GM11168 (cell line): ENCODE measurements around the gene GCM1.

Source experiments
- in situ Hi-C: fragments of 300-500 bp; cut with MboI; formaldehyde crosslinking; loops from one replicate; pipeline ENCODE4 v1.12.0; 2022; ENCODE audit warnings: low sequenced_read_pairs; ENCODE audit not compliant: unreplicated experiment

Gene GCM1

DNA sequence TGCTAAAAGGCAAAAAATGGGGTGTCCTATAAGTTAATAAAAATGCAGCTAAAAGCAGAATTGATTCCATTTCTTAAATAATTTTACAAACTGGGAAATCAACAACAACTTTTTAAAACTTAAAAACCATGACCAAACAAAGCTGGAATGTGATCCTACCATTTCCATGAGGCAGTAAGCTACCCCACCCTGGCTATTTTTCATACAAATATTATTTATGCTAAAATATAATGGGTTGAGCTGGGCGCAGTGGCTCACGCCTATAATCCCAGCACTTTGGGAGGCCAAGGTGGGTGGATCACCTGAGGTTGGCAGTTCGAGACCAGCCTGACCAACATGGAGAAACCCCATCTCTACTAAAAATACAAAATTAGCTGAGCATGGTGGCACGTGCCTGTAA, 6.6 kb upstream of the GCM1 start:
- in situ Hi-C loops: loop anchor here (25.0 kb wide), 1 partner anchor 507 kb away; the partner anchor contains the start of gene KLHL31

DNA sequence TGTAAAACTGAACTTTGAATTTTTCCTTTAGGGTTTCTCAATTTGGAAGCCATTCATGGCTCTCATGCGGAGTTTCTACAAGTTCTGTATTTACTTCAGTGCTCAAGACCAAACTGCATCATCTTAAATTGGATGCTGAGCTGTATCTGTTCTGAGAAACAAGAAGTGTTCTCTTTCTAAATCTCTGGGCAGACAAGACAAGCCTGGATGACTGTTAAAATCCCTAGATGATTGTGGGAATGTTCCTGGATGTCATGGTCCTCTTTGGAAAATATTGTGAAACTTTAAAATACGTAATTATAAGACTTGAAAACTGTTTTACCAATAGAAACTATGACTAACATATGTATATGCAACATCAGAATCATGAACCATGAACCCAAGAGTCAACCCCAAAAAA, 6.2 kb upstream of the GCM1 start:
- in situ Hi-C loops: loop anchor here (25.0 kb wide), 1 partner anchor 508 kb away; the partner anchor contains the start of gene KLHL31

DNA sequence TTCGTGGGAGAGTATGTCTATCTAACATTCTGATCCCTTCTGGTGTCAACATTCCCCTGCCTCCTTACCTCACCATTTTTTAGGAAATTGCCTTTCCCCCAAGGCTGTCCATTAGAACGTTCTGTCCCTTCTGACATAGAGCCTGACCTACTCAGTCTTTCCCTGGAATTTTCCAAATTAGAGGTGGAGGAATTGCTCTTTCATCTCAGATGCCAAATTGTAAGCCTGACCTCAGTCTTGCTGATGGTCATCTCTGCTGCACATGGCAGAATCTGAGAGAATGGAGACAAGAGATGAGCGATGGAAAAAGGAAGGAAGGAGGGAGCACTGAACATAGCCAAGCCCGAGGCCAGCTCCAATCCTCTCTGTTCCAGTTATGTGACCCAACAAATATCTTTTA, 5.4 kb upstream of the GCM1 start:
- in situ Hi-C loops: loop anchor here (25.0 kb wide), 1 partner anchor 508 kb away; the partner anchor contains the start of gene KLHL31

DNA sequence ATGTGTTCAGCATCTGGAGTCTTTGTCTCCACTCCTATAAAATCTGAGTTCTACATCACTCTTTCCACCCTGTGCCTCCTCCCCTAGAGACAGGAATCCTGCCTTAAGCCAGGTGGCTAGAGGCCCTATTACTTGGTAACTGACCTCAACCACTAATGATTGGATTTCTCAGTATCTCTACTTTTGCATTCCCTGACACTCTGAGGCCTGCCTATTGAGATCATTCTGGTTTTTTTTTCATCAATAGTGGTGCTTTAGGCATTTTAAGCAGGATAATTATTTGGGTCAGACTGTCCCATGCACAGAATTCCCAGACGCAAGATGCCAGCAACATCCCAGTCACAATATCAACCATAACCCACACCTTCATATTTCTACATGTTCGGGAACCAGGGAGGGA, 3.9 kb upstream of the GCM1 start:
- in situ Hi-C loops: loop anchor here (25.0 kb wide), 1 partner anchor 510 kb away; the partner anchor contains the start of gene KLHL31

DNA sequence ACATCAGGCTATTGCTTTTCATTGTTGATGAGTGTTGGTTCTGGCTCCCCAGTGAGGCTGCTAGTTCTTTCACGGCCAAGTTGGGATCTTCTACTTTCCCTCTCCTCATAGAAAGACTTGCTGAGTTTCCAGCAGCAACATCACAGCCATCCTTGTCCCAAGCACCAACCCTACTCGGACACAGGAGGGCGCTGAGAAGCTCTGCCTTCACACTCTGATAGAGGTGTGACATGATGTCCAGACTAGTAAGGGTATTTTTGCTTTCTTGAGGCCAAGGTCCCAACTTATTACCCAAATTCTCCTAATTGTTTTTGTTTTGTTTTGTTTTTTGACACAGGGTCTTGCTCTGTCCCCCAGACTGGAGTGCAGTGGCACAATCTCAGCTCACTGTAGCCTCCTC, 3.0 kb upstream of the GCM1 start:
- in situ Hi-C loops: loop anchor here (25.0 kb wide), 1 partner anchor 511 kb away; the partner anchor contains the start of gene KLHL31

DNA sequence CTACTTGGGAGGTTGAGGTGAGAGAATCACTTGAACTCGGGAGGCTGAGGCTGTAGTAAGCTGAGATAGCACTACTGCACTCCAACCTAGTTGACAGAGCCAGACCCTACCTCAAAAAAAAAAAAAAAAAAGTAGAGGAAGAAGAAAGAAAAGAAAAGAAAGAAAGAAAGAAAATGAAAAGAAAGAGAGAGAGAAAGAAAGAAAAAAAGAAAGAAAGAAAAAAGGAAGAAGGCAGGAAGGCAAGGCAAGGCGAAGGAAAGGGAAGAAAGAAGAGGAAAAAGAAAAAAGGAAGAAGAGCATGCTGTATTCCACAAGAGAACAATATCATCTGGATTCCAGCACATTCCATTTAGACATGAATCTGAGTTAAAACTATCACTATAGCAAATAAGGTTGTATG, 3.8 kb downstream of the GCM1 start:
- in situ Hi-C loops: no loop called here

DNA sequence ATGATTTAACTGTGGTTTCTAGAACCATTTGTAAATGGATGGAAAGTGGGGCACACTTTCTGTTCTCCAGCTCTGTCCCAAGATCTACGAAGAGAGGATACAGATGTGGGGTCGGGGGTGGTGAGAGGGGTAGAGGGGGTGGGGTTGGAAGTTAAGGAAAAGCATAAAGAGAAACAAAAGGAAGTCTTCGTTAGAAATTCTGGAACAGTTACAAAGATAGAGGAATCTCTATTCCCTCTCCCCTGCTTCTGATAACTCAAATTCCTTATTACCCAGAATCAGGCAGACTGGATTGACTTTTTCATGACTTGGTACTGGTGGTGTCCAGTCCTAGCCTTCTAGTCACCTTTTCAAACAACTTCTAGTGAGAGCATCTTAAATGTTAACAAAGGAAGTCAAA, 4.9 kb downstream of the GCM1 start:
- in situ Hi-C loops: no loop called here

DNA sequence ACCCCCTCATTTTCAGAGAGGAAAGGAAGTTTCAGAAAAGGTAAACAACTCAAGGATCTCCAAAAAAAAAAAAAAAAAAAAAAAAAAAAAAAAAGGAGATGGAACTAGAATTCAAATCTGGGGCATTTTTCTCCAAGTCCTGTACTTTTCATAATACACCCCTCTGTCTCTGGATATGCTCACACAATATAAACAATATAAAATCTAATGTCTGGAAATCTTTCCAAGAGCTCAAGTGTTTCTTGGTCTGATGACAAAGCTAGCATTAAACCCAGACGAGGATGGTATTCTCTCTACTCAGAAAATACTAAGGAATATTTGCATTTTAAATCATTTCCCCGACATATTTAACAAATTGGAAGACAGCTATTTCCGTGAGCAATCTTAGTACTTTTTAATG, 5.8 kb downstream of the GCM1 start:
- in situ Hi-C loops: no loop called here

DNA sequence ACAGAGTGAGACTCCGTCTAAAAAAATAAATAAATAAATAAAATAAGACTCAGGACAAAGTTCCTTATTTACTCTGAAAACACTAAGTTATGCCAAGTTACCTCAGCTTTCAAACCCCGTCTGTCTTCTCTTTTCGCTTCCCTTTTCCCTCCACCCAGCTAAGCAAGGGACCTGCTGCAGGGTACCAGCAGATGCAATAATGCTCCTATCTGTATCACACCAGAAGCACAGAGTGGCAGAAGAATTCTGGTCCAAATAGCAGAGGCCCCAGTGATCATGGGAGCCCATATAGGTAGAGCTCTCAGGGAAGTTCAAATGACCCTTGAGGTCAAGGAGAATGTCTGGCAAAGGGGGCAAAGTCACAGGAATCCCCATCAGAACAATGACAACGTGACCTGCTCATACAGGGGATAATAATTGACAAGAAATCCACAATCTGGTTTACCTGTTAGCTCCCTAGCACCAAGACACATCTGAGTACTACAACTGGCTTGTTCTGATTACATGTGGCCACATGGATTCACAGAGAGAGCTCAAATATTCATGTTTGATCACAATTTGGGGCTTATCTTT, 8.7 kb downstream of the GCM1 start:
- in situ Hi-C loops: no loop called here

DNA sequence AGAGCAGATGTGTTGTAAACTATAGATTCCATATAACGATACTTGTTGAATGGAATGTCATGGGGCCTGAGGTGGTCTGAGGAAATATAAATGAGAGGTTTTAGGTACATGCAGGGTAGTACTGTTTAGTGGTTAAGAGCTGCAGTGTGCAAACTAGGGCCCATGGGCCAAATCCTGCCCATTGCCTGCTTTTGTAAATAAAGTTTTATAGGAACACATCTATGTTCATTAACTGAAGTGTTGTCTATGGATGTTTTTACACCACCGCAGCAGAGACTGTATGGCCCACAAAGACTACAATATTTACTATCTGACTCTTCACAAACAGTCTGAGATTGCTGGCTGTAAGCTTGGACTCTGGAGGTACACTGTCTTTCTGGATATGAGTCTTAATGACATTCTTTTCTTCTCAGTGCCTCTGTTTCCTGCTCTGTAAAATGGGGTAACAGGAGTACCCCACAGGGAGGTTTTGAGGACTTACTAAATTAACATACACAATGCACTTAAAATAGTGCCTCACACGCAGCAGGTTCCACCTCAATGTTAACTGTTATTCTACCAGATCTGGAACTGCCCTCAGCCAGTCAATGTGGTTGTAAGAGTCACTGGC, 12.5 kb downstream of the GCM1 start:
- in situ Hi-C loops: no loop called here

DNA sequence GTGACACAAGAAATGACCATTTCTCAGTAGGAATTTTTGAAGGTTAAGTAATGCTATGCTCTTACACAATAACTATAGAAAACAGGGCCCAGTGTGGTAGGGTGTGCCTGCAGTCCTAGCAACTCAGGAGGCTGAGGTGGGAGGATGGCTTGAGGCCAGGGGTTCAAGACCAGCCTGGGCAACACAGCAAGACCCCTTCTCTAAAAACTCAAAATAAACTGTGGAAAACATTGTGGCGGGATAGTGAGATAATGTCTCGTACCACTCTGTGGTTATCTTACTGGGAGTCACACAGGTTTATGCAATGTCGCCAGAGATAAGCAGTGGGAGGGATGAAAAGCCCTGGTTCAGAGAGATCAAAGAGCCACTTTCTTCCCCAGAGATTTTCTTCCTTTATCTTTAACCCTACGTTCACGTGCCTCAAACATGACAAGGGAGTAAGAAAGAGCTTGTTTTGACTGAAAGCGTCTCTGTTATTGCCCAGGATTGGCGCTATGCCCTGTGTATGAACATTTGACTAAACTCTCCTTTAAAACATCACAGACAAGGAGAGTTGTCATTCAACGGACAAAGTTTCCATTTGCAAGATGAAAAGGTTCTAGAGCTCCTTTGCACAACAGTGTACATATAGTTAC, 13.9 kb downstream of the GCM1 start:
- in situ Hi-C loops: no loop called here

DNA sequence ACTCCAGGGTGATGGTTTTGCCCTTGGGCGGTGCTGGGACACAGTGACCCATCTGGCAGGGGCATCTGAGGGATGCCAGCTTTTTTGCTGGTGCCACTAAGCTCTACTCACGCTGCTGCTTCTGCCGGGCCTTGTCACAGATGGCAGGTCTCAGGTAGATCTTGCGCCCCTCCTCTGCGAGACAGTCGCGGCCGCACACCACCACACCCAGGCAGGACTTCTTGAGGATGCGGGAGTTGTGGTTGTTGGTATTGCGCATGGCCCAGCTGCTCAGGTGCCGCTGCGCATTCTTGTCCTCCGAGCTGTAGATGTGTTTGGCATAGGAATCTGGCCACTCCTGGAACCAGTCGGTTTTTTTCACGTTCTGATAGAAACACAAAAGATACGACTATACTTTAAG, 14.7 kb downstream of the GCM1 start:
- in situ Hi-C loops: no loop called here

DNA sequence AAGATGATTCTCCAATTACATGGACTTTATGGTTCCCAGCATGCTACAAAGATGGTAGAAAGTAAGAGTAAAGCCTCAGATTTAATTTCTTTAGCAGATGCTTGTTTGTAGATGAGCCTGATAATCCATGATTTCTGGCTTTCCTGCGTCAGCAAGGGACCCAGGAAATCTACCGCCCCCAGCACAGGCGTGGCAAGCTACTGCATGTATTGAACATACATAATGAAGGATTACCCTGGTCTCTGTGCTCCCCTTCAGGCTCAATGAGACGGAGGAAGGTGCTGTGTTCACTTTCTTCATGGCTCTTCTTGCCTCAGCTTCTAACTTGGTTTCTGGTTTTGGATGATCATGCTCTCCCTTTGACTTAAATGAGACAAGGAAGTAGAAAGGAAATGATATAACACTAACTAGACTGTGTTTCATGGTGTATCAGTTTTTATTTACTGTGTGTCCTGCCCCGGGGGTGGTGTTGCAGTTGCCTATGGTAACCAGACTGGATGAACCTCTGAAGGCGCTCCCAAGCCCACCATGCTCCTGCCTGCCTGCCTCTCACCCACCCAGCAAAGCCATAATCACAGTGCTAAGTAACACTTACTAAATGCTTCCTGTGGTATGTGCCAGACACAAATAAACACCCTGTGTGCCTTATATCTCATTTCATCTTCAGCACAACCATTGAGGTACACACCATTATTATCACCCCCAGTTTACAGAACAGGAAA, 17.9 kb downstream of the GCM1 start:
- in situ Hi-C loops: no loop called here

DNA sequence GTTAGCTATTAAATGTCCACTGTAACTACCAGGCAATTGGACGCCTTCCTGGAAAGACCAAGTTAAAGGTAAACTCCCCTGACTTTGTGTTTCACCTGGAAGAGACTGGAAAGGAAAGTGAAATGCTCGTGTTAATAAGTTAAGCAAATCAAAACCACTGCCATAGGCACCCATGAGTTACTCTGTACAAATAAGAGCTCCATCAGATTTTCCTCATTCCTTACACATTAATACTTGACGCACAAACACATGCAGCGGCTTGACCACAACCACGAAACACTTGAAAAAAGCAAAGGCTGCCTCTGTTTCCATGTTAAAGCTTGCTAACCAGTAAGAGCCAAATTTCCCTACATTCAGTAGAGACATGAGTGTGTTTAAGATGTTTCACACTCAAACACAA, 19.8 kb downstream of the GCM1 start:
- in situ Hi-C loops: no loop called here

DNA sequence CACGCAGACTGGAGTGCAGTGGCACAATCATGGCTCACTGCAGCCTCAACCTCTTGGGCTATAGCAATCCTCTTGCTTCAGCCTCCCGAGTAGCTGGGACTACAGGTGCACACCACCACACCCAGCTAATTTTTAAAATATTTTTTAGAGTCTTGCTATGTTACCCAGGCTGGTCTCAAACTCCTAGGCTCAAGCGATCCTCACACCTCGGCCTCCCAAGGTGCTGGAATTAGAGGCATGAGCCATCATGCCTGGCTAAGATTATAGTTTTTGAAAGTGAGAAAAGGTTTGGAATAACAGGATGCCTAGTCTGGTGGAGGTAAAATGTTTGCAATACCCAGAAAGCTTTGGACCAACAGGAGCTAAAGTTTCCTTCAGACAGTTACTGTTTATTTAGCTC, 23.4 kb downstream of the GCM1 start:
- in situ Hi-C loops: no loop called here

DNA sequence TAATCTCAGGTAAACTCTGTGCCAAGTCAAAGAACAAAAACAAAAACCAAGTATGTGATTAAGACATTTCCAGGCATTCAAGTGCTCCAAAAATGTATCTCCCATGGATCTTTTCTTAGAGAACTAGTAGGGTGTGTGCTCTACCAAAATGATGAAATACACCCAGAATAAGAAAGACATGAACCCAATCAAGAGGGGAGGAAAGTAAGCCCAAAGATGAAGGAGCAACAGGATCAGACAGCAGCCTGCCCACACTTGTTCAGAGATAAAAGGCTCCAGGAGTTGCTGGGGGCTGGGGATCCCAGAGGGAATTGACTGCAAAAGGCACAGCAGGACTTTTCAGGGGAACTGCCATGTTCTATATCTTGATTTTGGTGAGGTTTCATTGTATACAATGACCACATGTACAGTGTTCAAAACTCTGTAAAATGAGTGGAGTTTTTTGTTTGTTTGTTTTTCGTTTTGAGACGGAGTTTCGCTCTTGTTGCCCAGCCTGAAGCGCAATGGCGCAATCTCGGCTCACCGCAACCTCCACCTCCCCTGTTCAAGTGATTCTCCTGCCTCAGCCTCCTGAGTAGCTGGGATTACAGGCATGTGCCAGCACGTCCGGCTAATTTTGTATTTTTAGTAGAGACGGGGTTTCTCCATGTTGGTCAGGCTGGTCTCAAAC, 24.4 kb downstream of the GCM1 start:
- in situ Hi-C loops: no loop called here

DNA sequence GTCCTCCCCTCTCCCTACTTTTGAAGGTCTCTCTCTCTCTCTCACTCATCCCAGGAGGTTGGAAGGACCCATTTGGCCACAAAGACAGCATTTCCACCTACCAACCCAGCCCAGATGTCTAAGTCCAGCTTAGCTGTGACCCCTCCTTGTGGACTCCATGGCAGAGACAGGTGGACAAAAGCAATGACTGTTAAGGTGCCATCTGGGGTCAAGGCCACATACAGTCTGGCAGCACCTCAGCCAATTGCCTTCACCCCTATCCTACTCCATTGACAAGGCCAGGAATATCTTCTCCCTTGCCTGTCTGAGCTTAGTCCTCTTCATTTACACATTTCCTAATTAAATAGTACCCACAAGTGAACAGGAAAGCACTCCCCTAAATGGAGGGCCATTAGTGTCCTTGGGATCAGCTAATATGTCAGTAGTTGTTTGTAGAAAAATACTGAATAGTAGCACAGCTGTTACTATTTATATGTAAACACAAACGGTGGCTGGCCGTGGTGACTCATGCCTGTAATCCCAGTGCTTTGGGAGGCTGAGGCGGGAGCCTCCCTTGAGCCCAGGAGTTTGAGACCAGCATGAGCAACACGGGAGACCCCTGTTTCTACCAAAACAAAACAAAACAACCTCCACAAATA, 28.8 kb downstream of the GCM1 start:
- in situ Hi-C loops: no loop called here

DNA sequence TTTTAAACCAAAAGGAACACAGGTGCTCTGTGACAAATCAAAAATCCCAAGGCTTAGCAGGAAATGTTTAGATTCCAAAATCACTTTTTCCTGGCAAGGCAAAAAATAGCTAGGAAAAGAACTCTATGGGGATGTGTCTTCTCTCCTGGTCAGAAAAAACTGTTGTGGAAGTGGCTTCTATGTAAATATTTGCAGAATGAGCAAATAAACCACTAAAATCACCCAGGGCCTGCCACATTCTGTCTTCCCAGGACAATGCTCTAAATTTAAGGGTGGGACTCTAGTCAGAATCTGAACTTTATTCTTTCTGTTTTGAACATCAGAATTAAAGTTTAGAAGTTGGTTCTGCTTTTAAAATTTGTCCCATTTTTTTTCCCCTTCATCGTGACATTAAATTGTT, 29.3 kb downstream of the GCM1 start:
- in situ Hi-C loops: no loop called here

DNA sequence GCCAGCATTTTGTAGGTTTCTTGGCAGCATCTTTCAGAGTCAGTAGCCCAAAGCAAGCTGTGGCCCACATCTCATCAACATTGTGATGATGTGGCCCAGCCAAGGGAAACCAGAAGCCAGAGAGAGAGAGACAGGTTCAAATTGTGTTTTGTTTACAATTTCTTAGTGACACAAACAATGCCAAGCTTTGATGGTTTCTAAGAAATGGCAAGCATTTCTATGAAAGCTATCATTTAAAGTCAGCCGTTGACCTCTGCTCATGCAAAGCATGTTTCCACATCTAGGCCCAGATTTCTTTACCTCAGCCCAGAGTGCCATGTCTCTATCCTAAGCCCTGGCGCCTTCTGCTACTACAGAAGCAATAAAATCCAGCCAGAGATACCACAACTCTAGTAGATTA, 32.9 kb downstream of the GCM1 start:
- in situ Hi-C loops: no loop called here

DNA sequence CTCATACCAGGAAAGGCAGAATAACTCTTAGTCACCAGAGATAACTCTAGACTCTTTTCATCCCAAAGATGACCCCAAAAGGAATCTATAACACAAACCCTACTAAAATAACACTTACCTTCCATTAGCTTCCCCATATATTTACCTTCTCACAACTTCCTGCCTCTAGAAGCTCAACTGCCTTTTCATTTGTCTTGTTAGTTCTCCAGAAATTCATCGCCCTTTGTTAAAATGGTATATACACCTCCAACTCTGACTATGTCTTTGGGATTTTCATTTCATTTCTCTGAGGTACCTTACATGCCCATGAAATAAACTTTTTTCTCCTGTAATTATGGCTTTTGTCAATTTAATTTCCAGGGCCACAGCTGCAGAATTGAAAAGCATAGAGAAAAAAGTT, 33.5 kb downstream of the GCM1 start:
- in situ Hi-C loops: no loop called here
